ENCODE data around the gene ABCB8. TPM values are rescaled to one million over a fixed set of nuclear protein-coding genes. Genes with fewer than 3 reads are reported as not detected.

Gene ABCB8
- total RNA-seq, 2 experiments from 2014 or later: 51.2 to 53.3 TPM

GRCh38 chr7:151076863-151077704, 48.8 kb downstream of the ABCB8 start:
- Mint-ChIP-seq H3K36me3 (ENCODE audit: low read depth) (peaks cover 34% of the 10 kb centered on the region), H3K27ac (no peak overlapping the region), H3K4me1 (peaks cover 22% of the 10 kb centered on the region), H3K4me3 (no peak overlapping the region), H3K27me3 (no peaks in the 10 kb centered on the region), H3K9me3 (no peaks in the 10 kb centered on the region)
- DNase-seq: no peak
- CTCF ChIA-PET: interaction anchor here (0.9 to 1.4 kb wide), 4 partner anchors 18 to 59 kb away, joined by 3 read pairs; no protein-coding TSS in a partner anchor
- POLR2A ChIA-PET: no interaction called here

- Mint-ChIP-seq H3K9me3 (no peaks in the 10 kb centered on the region), H3K4me1 (peaks cover 27% of the 10 kb centered on the region), H3K36me3 (ENCODE audit: low read depth) (peaks cover 32% of the 10 kb centered on the region), H3K27me3 (no peaks in the 10 kb centered on the region), H3K4me3 (peak overlapping the region; percentile 28), H3K27ac (no peak overlapping the region)
- CTCF ChIA-PET: interaction anchor here (0.9 to 1.4 kb wide), 2 partner anchors 31 to 59 kb away, joined by 3 read pairs; no protein-coding TSS in a partner anchor
- POLR2A ChIA-PET: interaction anchor here (1.3 kb wide), 1 partner anchor 15 kb away, joined by 5 read pairs; no protein-coding TSS in a partner anchor
- no peak for DNase-seq
Observed at GRCh38 chr7:151077705-151078232, 49.5 kb downstream of the ABCB8 start.

GRCh38 chr7:151078233-151079040, 50.2 kb downstream of the ABCB8 start:
- Mint-ChIP-seq H3K36me3 (ENCODE audit: low read depth) (peaks cover 34% of the 10 kb centered on the region), H3K4me3 (peak overlapping the region; percentile 88), H3K9me3 (no peaks in the 10 kb centered on the region), H3K27ac (no peak overlapping the region), H3K27me3 (no peaks in the 10 kb centered on the region), H3K4me1 (peaks cover 29% of the 10 kb centered on the region)
- ChIA-PET CTCF (interaction anchor here (0.9 kb wide), 1 partner anchor 60 kb away, joined by 3 read pairs; no protein-coding TSS in a partner anchor), POLR2A (interaction anchor here (1.3 kb wide), 1 partner anchor 16 kb away, joined by 5 read pairs; no protein-coding TSS in a partner anchor)
- no peak for DNase-seq

- Mint-ChIP-seq H3K27me3 (no peaks in the 10 kb centered on the region), H3K36me3 (ENCODE audit: low read depth) (peaks cover 30% of the 10 kb centered on the region), H3K4me1 (peaks cover 34% of the 10 kb centered on the region), H3K9me3 (no peaks in the 10 kb centered on the region), H3K4me3 (peak overlapping the region; percentile 88), H3K27ac (peak overlapping the region; percentile 35)
- CTCF ChIA-PET: no interaction called here
- no peak for DNase-seq
- POLR2A ChIA-PET: interaction anchor here (1.5 to 1.7 kb wide), 2 partner anchors 8 to 27 kb away, joined by 4 read pairs; no protein-coding TSS in a partner anchor
Observed at GRCh38 chr7:151079199-151079910, 51.1 kb downstream of the ABCB8 start.

DNA sequence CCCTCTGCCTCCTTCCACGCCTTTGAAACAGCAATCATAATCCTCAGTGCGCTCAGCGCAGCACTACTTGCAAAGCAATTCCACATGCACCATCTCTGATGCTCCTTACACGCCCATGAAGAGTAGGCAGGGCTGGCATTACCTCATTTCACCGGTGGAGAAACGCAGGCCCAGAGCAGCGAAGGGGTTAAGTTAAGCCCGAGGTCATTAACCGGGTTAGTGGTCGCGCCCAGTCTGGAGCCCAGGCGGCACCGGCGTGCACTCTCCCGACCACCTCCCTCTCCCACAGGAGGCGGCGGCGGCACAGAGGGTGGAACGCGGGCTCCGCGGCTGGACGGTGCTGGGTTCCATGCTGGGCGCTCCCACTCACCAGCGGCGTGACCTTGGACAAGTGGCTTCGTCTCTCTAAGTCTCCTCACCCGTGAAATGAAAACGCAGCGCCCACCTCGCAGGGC, 51.8 kb downstream of the ABCB8 start:
- Mint-ChIP-seq H3K9me3 (no peaks in the 10 kb centered on the region), H3K36me3 (ENCODE audit: low read depth) (peaks cover 26% of the 10 kb centered on the region), H3K4me3 (peak overlapping the region; percentile 88), H3K27ac (peak overlapping the region; percentile 74), H3K4me1 (peaks cover 38% of the 10 kb centered on the region), H3K27me3 (peaks cover 4% of the 10 kb centered on the region)
- no peak for DNase-seq
- CTCF ChIA-PET: interaction anchor here (0.8 to 1.4 kb wide), 5 partner anchors 19 to 65 kb away, joined by 3 to 9 read pairs (median 5); partner anchors contain the start of genes ABCB8 and SLC4A2
- POLR2A ChIA-PET: interaction anchor here (1.2 to 1.7 kb wide), 3 partner anchors 9 to 27 kb away, joined by 4 to 13 read pairs (median 4); partner anchors contain the start of gene SLC4A2

- Mint-ChIP-seq H3K9me3 (no peaks in the 10 kb centered on the region), H3K27me3 (peaks cover 9% of the 10 kb centered on the region), H3K4me1 (peaks cover 43% of the 10 kb centered on the region), H3K27ac (peak within 1 kb of the TSS; percentile 74), H3K4me3 (peak within 1 kb of the TSS; percentile 88), H3K36me3 (ENCODE audit: low read depth) (peaks cover 22% of the 10 kb centered on the region)
- ChIA-PET CTCF (interaction anchor here (0.8 to 1.4 kb wide), 6 partner anchors 20 to 302 kb away, joined by 3 to 9 read pairs (median 4); partner anchors contain the start of genes ABCB8 and SLC4A2), POLR2A (interaction anchor here (0.8 to 1.7 kb wide), 4 partner anchors 10 to 28 kb away, joined by 4 to 13 read pairs (median 4); partner anchors contain the start of gene SLC4A2)
- peak; percentile 90 for DNase-seq
Observed at GRCh38 chr7:151080522-151081169, 52.4 kb downstream of the ABCB8 start, which contains the start of gene FASTK. Gene FASTK, minus strand, starts transcription at chr7:151080809. Its CDS starts 43 bp downstream, at chr7:151080766.

DNA sequence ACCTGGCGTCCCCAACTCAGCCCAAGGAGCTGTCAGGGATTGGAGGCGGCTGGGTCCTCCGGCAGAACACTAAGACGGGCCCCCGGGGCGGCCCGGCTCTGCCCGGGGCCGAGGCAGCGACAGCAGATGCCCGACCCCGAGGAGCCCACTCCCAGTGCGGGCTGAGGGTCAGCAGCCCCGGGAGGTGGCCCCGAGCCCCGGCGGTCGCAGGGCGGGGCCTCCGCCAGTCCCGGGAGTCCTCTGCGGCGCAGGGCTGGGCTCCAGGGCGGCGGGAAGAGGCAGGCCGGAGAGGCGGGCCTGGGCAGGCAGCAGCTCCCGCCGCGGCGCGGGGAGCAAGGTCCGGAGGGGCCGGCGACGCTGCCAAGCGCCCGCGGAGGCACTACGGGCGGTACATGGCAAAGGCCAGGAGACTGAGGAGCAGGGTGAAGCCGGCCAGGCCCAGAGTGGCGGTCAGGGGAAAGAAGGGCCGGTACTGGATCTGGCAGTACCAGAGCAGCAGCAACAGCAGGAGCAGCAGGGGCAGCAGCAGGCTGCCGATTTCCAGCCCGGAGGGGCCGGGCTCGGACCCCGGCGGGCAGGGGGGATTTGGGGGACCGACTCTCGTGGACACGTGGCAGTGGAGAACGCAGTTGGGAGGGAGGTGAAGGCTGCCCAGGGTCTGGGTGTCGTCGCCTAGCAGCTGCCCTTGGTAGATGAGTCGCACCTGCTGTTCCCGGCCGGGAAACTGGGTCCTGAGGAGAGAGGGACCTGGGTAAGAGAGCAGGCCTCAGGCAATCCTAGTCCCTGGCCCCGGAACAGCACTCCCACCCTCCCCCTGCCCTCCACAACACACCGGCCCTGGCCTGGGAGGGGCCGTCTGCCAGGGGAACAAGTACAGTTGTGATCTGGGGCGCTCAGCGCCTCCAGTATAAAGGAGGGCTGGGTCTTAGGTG, 53.2 kb downstream of the ABCB8 start:
- DNase-seq: no peak
- peak overlapping the region; percentile 88 for H3K4me3 Mint-ChIP-seq
- peaks cover 15% of the 10 kb centered on the region for H3K36me3 Mint-ChIP-seq (ENCODE audit: low read depth)
- peak overlapping the region; percentile 52 for H3K27ac Mint-ChIP-seq
- H3K27me3 Mint-ChIP-seq: peaks cover 10% of the 10 kb centered on the region
- POLR2A ChIA-PET: interaction anchor here (0.8 to 1.4 kb wide), 3 partner anchors 15 to 22 kb away, joined by 4 to 13 read pairs (median 4); partner anchors contain the start of gene SLC4A2
- H3K9me3 Mint-ChIP-seq: no peaks in the 10 kb centered on the region
- H3K4me1 Mint-ChIP-seq: peaks cover 47% of the 10 kb centered on the region
- CTCF ChIA-PET: interaction anchor here (0.8 to 1.4 kb wide), 6 partner anchors 21 to 303 kb away, joined by 3 to 9 read pairs (median 4); partner anchors contain the start of genes ABCB8 and SLC4A2

DNA sequence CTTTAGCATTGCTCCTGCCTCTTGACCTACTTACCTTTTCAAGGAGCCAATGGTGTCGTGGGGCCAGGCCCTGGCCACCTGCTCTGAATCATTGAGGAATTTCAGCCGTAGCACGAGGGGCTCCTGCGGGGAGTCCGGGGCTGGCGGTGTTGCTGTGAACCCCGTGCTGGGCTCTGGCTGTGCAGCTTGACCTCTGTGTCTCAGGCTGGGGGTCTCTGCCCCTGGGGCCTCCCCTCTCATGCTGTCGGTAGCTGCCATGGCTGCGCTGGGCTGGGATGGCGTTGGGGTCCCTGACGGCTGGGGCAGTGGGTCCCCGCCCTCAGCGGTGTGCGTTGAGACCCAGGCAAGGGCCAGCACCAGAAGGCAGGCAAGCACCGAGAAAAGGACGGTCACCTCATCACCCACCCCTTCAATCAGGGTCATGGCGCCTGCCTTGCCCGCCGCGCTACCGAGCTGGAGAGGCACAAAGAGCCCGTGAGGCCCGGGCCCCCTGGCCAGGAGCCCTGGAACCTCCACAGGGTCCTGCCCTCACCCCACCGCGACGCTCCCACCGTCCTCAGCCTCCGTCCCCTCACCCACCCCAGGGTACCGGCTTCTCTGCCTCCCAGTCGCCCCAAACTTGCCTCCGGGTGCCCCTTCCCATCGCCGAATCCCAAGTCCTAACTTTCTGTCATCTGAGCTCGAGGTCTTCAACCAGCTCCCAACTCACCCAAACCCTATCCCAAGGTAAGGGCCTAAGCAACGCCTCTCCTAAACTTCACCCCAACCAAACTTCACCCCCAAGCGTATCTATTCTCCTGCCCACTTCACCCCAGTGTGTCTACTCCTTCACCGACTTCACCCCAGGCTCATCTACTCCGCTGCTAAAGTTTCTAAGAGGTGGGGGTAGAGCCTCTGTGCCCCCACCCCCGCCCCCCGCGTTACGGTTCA, 54.2 kb downstream of the ABCB8 start:
- Mint-ChIP-seq H3K27ac (peak overlapping the region; percentile 79), H3K27me3 (peaks cover 10% of the 10 kb centered on the region), H3K36me3 (ENCODE audit: low read depth) (peaks cover 15% of the 10 kb centered on the region), H3K9me3 (no peaks in the 10 kb centered on the region), H3K4me1 (peaks cover 47% of the 10 kb centered on the region), H3K4me3 (peak overlapping the region; percentile 88)
- CTCF ChIA-PET: interaction anchor here (1.4 kb wide), 1 partner anchor 64 kb away, joined by 3 read pairs; no protein-coding TSS in a partner anchor
- POLR2A ChIA-PET: interaction anchor here (1.4 to 3.2 kb wide), 3 partner anchors 22 to 68 kb away, joined by 4 to 11 read pairs (median 6); partner anchors contain the start of gene ABCB8
- DNase-seq: no peak

DNA sequence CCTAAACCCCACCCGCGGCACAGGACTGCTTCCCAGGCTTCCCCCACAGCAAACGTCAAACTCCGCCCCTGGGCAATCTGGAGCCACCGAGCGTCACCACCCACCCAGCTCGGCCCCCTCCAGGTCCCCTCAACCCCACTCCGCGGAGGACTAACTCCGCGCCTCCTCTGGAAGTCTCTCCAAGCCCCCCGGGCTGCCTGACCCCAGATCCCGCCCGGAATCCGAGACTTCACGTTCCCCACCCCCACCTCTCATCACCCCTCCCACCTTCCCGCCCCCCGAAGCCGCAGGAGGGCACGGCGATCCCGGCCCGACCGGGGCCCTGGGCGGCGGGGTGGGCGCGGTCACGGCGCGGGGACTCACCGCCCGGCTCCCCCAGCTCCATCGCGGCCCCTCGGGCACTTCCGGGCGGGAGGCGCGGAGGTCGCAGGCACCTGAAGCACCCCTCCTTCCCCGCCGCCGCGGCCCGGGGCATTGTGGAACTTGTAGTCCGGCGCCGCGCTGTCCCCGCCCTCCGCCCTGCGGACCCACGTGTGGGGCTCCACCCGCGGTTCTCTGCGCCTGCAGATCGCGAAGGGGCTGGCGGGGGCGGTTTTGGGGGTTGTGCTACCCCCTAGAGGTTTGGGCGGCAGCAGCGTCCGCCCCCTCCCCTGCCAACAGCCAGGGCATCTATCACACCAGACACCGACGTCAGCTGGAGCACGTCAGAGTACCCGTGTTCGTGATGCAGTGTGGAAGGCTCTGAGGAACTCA, 55.0 kb downstream of the ABCB8 start, which contains the start of gene TMUB1:
TSS of gene TMUB1 (minus strand) at position 423 of the 753 bp plus-strand sequence. CDS start 930 bp downstream, outside the sequence.
- Mint-ChIP-seq H3K36me3 (ENCODE audit: low read depth) (peaks cover 12% of the 10 kb centered on the region), H3K27me3 (peaks cover 10% of the 10 kb centered on the region), H3K9me3 (no peaks in the 10 kb centered on the region), H3K4me3 (peak within 1 kb of the TSS; percentile 88), H3K4me1 (peaks cover 47% of the 10 kb centered on the region), H3K27ac (peak within 1 kb of the TSS; percentile 79)
- DNase-seq: peak; percentile 85
- ChIA-PET CTCF (interaction anchor here (0.7 to 1.4 kb wide), 2 partner anchors 27 to 65 kb away, joined by 3 read pairs; no protein-coding TSS in a partner anchor), POLR2A (interaction anchor here (1.4 to 3.2 kb wide), 3 partner anchors 23 to 69 kb away, joined by 4 to 11 read pairs (median 6); partner anchors contain the start of gene ABCB8)

Data from activated CD4-positive, alpha-beta memory T cell treated with anti-CD3 and anti-CD28 coated beads, Interleukin-2, amount 10 ng/mL, durations not matched to agents 7 days and 5 days (primary cell).